ENCODE results near the gene FLOT1.

The FLOT1 gene

DNA sequence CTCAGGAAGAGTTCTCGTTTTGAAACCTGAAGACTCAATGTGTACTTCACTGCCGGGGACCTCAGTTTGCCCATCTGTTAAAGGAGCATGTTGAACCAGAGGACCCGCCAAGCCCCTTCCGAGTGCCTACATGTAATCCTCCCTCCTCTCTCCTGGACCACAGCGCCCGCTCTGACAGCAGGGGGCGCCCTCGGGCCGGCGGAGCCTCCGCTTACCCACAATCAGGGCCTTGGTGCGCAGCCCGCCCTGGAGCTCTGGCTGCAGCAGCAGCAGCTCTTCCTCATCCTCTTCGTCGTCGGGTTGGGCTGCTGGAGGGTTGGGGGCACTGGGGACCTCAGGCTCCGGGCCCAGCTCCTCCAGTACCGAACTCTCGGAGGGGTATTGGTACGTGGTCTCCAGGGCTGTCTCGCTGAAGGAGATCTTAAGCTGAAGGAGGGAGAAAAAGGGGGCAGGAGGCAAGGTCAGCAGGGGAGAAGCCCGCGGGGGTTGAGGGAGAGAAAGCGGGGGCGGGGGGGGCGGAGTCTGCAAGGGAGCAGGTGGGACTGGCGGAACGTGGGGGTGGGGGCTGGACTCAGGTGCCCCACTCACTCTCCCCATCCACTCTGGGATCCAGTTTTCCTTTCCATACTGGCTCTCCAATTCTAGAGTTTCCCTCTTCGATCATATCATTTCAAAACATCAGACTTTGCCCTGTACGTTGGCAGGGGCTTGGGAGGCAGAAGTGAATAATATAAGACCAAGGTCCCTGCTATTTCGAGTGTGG, 63.3 kb downstream of the FLOT1 start:
- peak; percentile 63 for DNase-seq

All from NCI-H2029 (cell line).